Measurements from ENCODE around the gene NPNT. TPM values are rescaled to one million over a fixed set of nuclear protein-coding genes. Genes with fewer than 3 reads are reported as not detected.
"Not testable (repeated sequence)": the region's sequence is repeated elsewhere in the genome, so short reads cannot be mapped to it uniquely, and the experiment has no call there.

NPNT gene
- 1 to 10 TPM in 3 of 8 experiments, under 1 TPM in 5; 0.24 to 5.7 (median 0.54) TPM for total RNA-seq

GRCh38 chr4:105894660-105895582, at the start of gene NPNT:
NPNT (plus strand) TSS chr4:105895471; CDS start chr4:105895653, 182 bp downstream.
- no peaks in the 10 kb centered on the region for H3K4me1 ChIP-seq (replicated peaks in 1 of 2)
- peak; percentile 30 to 90 (median 84) for ATAC-seq (replicated peaks in 6 of 8)
- H3K27ac ChIP-seq: no peak within 1 kb of the TSS
- WGBS, 10 experiments: 0 to 40% (median 14%) methylated on average over 1 to 16 of the region's 56 CpGs; no CpG with 5 or more reads in 2 of the 10 experiments
- in situ Hi-C loops (cut with MboI; ENCODE audit: low pct_unique_long_range_greater_than_20kb in 2 of 9, low sequenced_read_pairs in 9 of 9, unreplicated experiment in 9 of 9): no loop called here
- peak within 1 kb of the TSS; percentile 27 to 45 (median 38) for H3K4me3 ChIP-seq

- 60 to 100% (median 81%) methylated on average over 1 to 3 of the region's 3 CpGs for WGBS, 10 experiments
- in situ Hi-C loops (cut with MboI; ENCODE audit: low pct_unique_long_range_greater_than_20kb in 2 of 9, low sequenced_read_pairs in 9 of 9, unreplicated experiment in 9 of 9): no loop called here
- no peak for ATAC-seq (replicated peaks in 6 of 8)
- H3K27ac ChIP-seq: no peak overlapping the region
- no peaks in the 10 kb centered on the region for H3K4me1 ChIP-seq (replicated peaks in 1 of 2)
- H3K4me3 ChIP-seq: no peak overlapping the region
Observed at GRCh38 chr4:105845559-105845958, 49.7 kb upstream of the NPNT start.

- H3K4me1 ChIP-seq (replicated peaks in 1 of 2); in situ Hi-C loops (cut with MboI; ENCODE audit: low pct_unique_long_range_greater_than_20kb in 2 of 9, low sequenced_read_pairs in 9 of 9, unreplicated experiment in 9 of 9); ATAC-seq (replicated peaks in 6 of 8); H3K27ac ChIP-seq; H3K4me3 ChIP-seq: not testable (repeated sequence)
- WGBS, 10 experiments: 40 to 100% (median 95%) methylated on average over 1 to 4 of the region's 6 CpGs
Observed at GRCh38 chr4:105848359-105848758, 46.9 kb upstream of the NPNT start.

GRCh38 chr4:105851196-105851595, 44.1 kb upstream of the NPNT start:
- in situ Hi-C loops (cut with MboI; ENCODE audit: low pct_unique_long_range_greater_than_20kb in 2 of 9, low sequenced_read_pairs in 9 of 9, unreplicated experiment in 9 of 9): no loop called here
- no peaks in the 10 kb centered on the region for H3K4me1 ChIP-seq (replicated peaks in 1 of 2)
- no peak overlapping the region for H3K27ac ChIP-seq
- no peak overlapping the region for H3K4me3 ChIP-seq
- ATAC-seq (replicated peaks in 6 of 8): no peak
- 86 to 100% (median 97%) methylated on average over 2 to 3 of the region's 3 CpGs; no CpG with 5 or more reads in 1 of the 10 experiments for WGBS, 10 experiments

- H3K4me3 ChIP-seq; H3K27ac ChIP-seq; in situ Hi-C loops (cut with MboI; ENCODE audit: low pct_unique_long_range_greater_than_20kb in 2 of 9, low sequenced_read_pairs in 9 of 9, unreplicated experiment in 9 of 9); ATAC-seq (replicated peaks in 6 of 8); H3K4me1 ChIP-seq (replicated peaks in 1 of 2): not testable (repeated sequence)
- WGBS, 10 experiments: 94 to 100% (median 100%) methylated on average over 2 of the region's 2 CpGs; no CpG with 5 or more reads in 7 of the 10 experiments
Observed at GRCh38 chr4:105852230-105852629, 43.0 kb upstream of the NPNT start.

GRCh38 chr4:105858466-105859040, 36.7 kb upstream of the NPNT start:
- 79 to 100% (median 93%) methylated on average over 1 to 8 of the region's 10 CpGs; no CpG with 5 or more reads in 2 of the 10 experiments for WGBS, 10 experiments
- Histone ChIP-seq H3K4me1 (replicated peaks in 1 of 2) (no peaks in the 10 kb centered on the region), H3K27ac (no peak overlapping the region), H3K4me3 (no peak overlapping the region)
- in situ Hi-C loops (cut with MboI; ENCODE audit: low pct_unique_long_range_greater_than_20kb in 2 of 9, low sequenced_read_pairs in 9 of 9, unreplicated experiment in 9 of 9): no loop called here
- no peak for ATAC-seq (replicated peaks in 6 of 8)

GRCh38 chr4:105859233-105859632, 36.0 kb upstream of the NPNT start:
- no peak overlapping the region for H3K27ac ChIP-seq
- 0 to 100% (median 73%) methylated on average over 1 of the region's 1 CpG for WGBS, 10 experiments
- peak in 2 of 8 experiments; percentile 68 to 84 for ATAC-seq (replicated peaks in 6 of 8)
- H3K4me3 ChIP-seq: no peak overlapping the region
- no peaks in the 10 kb centered on the region for H3K4me1 ChIP-seq (replicated peaks in 1 of 2)
- in situ Hi-C loops (cut with MboI; ENCODE audit: low pct_unique_long_range_greater_than_20kb in 2 of 9, low sequenced_read_pairs in 9 of 9, unreplicated experiment in 9 of 9): no loop called here

- WGBS, 10 experiments: 0 to 79% (median 39%) methylated on average over 1 to 3 of the region's 3 CpGs
Observed at GRCh38 chr4:105870963-105871362, 24.3 kb upstream of the NPNT start.

GRCh38 chr4:105871997-105872396, 23.3 kb upstream of the NPNT start:
- ATAC-seq (replicated peaks in 6 of 8): no peak
- 0 to 75% (median 37%) methylated on average over 1 to 2 of the region's 2 CpGs; no CpG with 5 or more reads in 4 of the 10 experiments for WGBS, 10 experiments
- no peak overlapping the region for H3K4me3 ChIP-seq
- in situ Hi-C loops (cut with MboI; ENCODE audit: low pct_unique_long_range_greater_than_20kb in 2 of 9, low sequenced_read_pairs in 9 of 9, unreplicated experiment in 9 of 9): no loop called here
- H3K4me1 ChIP-seq (replicated peaks in 1 of 2): no peaks in the 10 kb centered on the region
- H3K27ac ChIP-seq: no peak overlapping the region

More at GRCh38 chr4:105870963-105871362, 24.3 kb upstream of the NPNT start:
- no peak overlapping the region for H3K27ac ChIP-seq
- no peaks in the 10 kb centered on the region for H3K4me1 ChIP-seq (replicated peaks in 1 of 2)
- peak in 3 of 8 experiments; percentile 34 to 94 (median 88) for ATAC-seq (replicated peaks in 6 of 8)
- in situ Hi-C loops (cut with MboI; ENCODE audit: low pct_unique_long_range_greater_than_20kb in 2 of 9, low sequenced_read_pairs in 9 of 9, unreplicated experiment in 9 of 9): no loop called here
- no peak overlapping the region for H3K4me3 ChIP-seq

- ATAC-seq (replicated peaks in 6 of 8): no peak
- no peak overlapping the region for H3K4me3 ChIP-seq
- no peak overlapping the region for H3K27ac ChIP-seq
- in situ Hi-C loops (cut with MboI; ENCODE audit: low pct_unique_long_range_greater_than_20kb in 2 of 9, low sequenced_read_pairs in 9 of 9, unreplicated experiment in 9 of 9): no loop called here
- no peaks in the 10 kb centered on the region for H3K4me1 ChIP-seq (replicated peaks in 1 of 2)
Observed at GRCh38 chr4:105875233-105875632, 20.0 kb upstream of the NPNT start.

- WGBS, 10 experiments: 0 to 60% (median 43%) methylated on average over 1 to 2 of the region's 2 CpGs; no CpG with 5 or more reads in 2 of the 10 experiments
- in situ Hi-C loops (cut with MboI; ENCODE audit: low pct_unique_long_range_greater_than_20kb in 2 of 9, low sequenced_read_pairs in 9 of 9, unreplicated experiment in 9 of 9): no loop called here
- no peak for ATAC-seq (replicated peaks in 6 of 8)
- Histone ChIP-seq H3K27ac (no peak overlapping the region), H3K4me1 (replicated peaks in 1 of 2) (no peaks in the 10 kb centered on the region), H3K4me3 (no peak overlapping the region)
Observed at GRCh38 chr4:105878668-105879067, 16.6 kb upstream of the NPNT start.

GRCh38 chr4:105887508-105887907, 7.8 kb upstream of the NPNT start:
- 28 to 96% (median 83%) methylated on average over 2 of the region's 2 CpGs; no CpG with 5 or more reads in 1 of the 10 experiments for WGBS, 10 experiments
- no peak for ATAC-seq (replicated peaks in 6 of 8)
- no peak overlapping the region for H3K27ac ChIP-seq
- no peak overlapping the region for H3K4me3 ChIP-seq
- no peaks in the 10 kb centered on the region for H3K4me1 ChIP-seq (replicated peaks in 1 of 2)
- in situ Hi-C loops (cut with MboI; ENCODE audit: low pct_unique_long_range_greater_than_20kb in 2 of 9, low sequenced_read_pairs in 9 of 9, unreplicated experiment in 9 of 9): no loop called here

Measured in motor neuron (in vitro differentiated cells).